Activated CD4-positive, alpha-beta T cell treated with anti-CD3 and anti-CD28 coated beads, Interleukin-2, amount 50 U/mL, for 48 hours (primary cell): Measurements from ENCODE around the gene MSGN1.
"Not testable (repeated sequence)": the region's sequence is repeated elsewhere in the genome, so short reads cannot be mapped to it uniquely, and the experiment has no call there.

ENCODE experiments used
- DNase-seq, 2 experiments: peaks; one replicate each; pipeline ENCODE4 v3.0.0-alpha.2; 2020

Gene MSGN1

DNA sequence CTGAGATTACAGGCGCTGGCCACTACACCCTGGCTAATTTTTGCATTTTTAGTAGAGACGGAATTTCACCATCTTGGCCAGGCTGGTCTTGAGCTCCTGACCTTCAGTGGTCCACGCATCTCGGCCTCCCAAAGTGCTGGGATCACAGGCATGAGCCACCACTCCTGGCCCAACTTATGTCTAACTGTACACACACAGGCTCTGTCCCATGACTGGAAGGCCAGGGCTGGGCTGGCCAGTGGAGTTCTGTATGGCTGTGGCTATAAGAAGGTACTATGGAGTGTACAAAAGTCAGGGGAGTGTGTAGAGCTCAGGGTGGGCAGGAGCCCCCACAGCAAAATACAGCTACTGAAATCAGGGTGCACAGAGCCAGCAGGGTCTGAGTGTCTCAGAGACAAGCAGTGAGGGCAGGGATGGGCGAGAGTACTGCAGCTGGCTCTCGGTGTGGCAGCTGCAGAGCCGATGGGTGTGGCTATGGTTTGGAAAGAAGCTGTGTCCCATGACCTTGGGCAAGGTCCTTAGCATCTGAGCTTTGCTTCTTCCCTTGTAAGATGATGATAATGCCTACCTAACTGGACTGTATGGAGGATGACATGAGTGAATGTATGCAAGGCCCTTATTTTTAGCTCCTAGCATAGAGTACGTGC lies 10.4 kb upstream of the MSGN1 start:
- no peak for DNase-seq

DNA sequence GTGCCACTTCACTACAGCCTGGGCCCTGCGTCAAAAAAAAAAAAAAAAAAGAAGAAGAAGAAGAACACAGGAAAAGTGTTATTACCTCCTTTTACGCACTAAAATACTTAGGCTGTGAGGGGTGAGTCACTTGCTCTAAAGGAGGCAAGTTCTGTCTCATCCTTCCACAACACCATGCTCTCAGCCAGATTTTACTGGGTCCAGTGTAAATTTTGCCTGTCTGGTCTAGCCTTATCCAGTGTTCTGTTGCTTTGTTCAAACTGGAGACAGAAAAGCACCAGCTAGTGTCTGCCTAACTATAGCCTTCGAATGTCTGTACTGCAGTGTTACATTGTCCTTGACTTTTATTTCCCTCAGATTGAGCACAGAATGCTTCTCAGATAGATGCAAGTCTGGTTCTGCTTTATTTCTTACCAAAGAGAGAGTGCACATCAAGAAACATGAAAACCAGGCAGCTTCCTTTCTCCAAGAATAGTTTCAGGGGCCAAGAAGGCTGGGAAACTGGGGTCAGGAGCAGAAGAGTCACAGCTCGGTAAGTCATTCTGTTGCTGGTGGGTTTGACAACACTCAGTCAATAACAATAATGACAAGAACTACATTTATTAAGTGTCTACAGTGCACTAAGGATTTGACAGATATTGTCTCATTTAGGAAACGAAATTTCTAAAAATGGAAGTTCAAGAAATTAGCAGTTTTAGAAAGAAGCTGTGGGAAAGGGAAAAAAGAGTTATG lies 3.1 kb upstream of the MSGN1 start:
- no peak for DNase-seq

DNA sequence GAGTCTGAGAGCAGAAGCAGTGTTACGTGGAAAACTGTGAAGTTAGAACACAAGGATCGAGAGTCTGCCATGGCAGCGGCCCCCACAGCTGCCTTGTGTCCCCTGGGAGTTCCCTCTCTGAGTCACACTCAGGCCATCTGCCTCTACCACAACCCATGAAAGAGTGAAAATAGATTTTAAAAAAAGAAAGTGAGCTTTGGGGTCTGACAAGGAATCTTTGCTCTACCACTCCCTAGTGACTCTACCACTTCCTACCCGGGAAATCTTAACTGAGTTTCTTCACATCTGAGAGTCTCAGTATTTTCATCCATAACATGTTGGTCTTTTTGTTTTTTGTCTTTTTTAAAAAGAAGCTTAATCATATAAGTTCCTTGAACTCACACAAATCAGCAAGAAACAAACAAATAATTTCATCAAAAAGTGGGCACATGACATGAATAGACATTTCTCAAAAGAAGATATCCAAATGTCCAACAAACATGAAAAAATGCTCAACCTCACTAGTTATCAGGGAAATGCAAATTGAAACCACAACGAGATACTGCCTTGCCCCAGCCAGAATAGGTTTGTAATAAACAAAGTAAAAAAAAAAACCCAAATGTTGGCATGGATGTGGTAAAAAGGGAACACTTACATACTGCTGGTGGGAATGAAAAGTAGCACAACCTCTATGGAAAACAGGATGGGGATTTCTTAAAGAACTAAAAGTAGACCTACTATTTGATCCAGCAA lies 2.4 kb upstream of the MSGN1 start:
- DNase-seq: no peak

DNA sequence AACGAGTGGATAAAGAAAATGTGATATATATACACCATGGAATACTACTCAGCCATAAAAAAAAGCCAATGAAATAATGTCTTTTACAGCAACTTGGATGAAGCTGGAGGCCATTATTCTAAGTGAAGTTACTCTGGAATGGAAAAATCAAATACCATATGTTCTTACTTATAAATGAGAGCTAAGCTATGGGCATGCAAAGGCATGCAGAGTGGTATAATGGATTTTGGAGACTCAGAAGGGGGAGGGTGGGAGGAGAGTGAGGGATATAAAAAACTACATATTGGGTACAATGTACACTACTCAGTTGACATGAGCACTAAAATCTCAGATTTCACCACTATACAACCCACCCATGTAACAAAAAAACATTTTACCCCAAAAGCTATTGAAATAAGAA lies 1.7 kb upstream of the MSGN1 start:
- DNase-seq: no peak

DNA sequence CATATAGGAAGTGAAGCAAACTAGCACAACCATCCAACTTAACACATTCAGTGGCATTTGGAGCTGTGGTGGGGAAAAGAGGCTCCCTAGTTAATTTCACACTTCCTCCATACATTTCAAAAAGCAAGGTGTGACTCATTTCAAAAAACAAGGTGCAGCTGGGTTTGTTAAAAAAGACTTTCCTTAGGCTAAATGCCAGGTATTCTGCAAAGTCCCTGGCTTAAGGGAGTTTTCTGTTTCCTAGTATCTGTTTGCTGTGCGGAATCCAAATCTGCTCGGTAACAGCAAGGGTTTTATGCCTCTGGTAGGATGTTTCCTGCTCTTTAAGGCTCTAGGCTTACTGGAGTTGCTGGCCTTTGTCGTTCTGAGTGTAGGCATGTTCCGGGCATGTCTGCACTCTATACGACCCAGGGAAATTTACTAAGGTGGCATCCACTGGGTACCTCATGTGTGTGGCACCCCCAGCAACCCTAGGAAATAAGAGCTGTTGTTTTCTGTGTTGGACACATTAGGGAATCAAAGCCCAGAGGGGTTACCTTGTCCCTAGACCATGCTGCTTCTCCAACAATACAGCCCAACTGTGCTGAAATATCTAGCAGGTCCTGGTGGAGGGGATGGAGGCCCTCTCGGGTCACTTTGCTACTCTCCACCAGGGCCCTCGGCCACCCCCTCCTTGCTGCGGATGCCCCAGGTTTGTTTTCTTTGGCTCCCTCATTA lies 634 bp upstream of the MSGN1 start:
- no peak for DNase-seq

DNA sequence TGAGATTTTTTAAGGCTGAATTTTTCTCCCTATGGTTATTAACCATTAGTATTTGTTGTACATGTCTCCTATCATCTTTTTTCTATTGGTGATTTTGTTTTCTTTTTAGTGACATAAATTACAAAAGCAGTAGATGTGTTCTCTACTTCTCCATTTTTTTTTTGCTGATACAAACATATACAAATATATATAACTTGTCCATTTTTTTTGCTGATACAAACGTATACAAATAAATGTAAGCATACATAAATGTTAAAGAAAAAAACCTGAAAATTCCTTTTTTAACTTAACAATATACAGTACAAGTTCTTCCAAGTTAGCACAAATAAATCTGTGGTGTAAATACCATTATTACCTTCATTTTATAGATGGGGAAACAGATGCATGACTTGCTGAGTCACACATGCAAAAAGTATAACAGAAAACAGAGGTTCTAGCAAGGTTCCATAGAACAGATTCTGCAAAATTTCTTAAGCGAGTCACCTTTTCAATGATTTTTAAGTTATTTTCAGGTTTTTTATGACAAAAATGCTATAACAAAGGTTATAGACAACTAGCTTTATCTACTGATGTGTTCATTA lies 2.1 kb downstream of the MSGN1 start:
- DNase-seq: no peak

DNA sequence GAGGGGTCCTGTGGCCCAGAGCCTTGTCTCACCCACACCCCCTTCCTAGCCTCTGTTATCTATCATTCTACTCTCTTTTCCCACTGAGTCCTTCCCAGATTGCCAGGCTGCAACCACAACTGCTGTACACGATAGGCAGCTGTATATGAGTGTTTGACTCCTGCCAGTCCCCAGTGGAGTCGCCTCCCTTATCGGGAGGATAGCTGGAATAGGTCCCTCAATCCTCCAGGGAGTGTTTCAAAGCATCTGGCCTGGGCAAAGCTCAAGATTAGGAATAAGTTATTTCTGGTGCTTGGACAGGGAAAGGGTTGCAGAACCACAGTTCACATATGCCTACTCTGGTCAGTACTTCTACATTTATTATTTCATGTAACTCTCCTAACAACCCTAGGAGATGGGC lies 4.8 kb downstream of the MSGN1 start:
- DNase-seq: no peak

DNA sequence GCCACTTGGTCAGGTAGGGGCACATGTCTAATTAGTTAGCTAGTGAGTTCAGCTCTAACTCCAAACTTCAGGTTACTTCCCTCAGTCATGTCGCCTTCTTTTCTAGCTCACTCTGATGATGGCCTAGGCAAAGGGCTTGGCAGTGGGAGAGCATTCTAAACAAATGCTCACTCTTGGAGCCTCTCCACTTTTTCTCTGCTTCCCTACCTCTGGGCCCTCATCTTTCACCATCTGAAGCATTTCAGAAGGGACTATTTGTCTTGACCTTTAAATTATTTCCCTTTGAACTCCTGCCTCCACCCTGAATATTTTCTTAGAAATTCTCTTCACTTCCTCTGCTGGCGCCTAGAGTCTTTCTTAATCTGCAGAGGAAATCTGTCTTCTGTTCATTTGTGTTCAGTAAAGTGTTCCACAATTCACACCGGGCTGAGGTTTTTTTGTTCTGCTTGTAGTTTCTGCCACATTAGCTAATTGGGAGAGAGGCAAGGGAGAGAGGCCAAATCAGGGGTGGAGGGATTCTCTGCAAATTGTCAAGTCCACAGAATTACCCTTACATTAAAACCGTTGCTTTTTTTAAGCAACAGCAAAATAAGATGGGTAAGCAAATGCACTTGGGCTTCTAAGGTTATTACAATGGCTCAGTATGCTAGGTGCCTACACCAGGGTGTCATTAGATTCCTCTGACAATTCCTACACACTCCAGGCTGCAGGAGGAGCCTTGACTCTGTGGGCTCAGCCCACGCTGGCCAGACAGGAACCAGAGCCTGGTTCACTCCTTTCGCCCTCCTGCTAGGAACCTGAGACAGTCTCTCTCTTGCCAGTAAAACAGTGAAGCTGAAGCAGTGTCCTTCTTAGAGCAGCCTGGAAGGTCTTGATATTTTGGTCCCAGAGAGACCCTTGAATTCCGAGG lies 5.5 kb downstream of the MSGN1 start:
- DNase-seq: no peak

DNA sequence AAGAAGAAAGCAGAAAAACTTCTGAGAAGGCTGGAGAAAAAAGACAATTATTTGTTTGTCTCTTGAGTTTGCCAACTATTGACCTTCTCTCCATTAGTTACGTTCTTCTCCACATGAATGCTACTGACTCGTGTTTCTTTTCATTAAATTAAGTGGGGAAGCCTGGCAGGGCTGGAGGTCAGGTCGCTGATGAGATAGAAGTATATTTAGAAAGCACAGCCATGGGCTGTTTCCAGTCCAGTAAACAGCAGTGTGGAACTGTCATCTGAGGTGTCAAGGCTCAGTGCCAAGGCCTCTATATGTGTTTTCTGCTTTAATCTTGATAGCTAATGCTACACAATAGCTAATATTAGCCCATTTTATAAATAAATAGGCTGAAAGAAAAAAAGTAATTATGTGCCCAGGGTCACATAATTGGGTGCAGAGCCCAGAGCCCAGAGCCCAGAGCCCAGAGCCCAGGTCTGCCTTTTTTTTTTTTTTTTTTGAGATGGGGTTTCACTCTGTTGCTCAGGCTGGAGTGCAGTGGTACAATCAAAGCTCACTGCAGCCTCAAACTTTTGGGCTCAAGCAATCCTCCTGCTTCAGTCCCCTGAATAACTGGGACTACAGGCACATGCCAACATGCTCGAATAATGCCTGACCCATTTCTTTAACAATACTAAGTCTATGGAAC lies 6.3 kb downstream of the MSGN1 start:
- no peak for DNase-seq

DNA sequence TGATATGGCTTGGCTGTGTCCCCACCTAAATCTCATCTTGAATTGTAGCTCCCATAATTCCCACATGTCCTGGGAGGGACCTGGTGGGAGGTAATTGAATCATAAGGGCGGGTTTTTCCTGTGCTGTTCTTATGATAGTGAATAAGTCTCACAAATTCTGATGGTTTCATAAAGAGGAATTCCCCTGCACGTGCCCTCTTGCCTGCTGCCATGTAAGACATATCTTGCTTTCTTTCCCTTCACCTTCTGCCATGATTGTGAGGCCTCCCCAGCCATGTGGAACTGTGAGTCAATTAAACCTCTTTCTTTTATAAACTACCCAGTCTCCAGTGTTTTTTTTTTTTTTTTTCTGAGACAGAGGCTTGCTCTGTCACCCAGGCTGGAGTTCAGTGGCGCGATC lies 7.4 kb downstream of the MSGN1 start:
- DNase-seq: not testable (repeated sequence)

DNA sequence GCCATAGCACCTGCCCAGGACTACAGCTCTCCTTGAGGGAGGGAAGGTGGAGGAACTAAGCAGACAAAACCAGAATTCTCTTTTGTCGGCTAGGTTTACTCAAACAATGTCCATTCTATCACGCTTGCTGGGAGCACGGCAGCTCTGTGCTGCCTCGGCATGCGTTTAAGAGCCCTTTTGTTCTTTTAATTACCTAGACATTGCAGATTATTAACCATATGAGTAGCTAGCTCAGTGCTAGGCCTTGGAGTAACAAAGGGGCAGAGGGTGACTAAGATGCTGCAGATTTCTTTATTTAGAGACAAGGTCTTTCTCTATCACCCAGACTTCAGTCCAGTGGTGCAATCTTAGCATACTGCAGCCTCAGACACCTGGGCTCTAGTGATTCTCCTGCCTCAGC lies 11.1 kb downstream of the MSGN1 start:
- no peak for DNase-seq

DNA sequence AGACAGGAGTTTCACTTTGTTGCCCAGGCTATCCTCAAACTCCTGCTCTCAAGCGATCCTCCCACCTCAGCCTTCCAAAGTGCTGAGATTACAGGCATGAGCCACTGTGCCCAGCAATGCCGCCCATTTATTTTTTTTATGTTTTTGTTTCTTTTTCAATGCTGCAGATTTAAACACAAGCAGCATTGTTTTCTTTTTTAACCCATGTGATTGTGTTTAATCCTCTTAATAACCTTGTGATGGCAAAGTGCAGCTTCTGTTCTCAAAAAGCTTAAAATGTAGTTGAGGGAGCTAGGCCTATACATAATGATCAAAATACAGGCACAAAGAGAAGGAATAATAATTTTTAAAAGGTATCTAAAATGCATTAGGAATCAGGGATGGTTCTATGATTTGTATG lies 11.5 kb downstream of the MSGN1 start:
- no peak for DNase-seq

DNA sequence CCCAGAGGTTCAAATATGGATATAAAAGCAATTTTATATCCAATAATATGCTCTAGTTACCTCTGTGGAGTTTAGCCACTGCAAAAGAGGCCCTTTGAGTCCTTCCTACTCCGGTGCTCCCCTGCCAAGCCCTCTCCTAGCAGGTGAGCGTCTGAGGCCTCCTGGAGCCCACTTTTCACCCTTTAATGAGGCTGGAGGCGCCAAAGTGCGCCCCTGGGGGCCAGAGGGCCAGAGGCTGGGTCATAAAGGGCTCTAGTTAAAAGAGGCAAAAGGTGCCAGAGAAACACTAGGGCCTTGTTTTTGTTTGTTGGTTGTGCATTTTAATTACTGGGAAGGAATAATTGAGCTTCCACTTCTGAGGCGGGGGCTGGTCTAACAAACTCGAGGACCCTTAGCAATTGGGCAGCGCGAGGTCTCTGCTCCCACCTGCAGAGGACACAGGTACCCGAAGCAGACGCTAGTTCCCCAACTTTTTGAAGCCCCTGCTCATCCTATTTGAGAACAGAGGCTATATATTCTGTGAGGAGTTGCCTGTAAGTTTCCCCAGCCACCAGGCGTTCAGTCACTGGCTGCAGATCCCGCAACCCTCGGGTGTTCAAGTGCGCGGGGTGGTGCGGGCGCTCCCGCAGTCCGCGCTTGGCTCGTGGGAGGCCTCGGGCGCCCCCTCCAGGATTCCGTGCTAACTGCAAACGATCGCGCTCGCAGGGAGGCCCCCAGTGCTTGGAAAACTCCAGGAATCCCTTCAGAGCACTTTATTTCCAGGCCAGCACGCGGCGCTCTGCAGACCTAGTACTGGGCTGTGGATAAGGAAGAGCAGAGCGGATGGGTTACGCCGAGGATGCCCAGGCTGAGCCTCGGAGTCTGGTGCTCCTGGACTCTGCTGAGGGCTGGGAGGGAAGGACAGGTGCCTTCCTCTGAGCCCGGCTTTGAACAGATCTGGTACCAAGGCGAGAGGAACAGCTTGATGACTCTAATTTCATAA lies 14.1 kb downstream of the MSGN1 start:
- peak; percentile 55 to 66 for DNase-seq

DNA sequence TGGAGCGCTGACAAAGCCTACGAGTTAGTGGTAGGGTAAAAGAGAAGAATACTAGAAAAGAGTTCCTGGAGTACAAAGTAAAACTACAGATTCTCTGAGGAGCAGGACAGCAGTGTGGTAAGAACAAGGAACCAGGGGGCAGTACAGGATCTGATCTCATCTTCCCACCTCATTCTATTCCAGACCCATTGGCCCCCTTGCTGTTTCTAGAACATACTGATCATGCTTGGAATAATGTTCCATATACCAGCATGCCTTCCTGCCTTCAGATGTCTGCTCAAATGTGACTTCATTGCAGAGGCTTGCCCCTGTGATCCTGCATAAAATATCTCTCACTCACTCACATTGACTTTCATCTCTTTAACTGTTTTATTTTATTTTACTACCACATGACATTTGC lies 19.3 kb downstream of the MSGN1 start:
- no peak for DNase-seq

DNA sequence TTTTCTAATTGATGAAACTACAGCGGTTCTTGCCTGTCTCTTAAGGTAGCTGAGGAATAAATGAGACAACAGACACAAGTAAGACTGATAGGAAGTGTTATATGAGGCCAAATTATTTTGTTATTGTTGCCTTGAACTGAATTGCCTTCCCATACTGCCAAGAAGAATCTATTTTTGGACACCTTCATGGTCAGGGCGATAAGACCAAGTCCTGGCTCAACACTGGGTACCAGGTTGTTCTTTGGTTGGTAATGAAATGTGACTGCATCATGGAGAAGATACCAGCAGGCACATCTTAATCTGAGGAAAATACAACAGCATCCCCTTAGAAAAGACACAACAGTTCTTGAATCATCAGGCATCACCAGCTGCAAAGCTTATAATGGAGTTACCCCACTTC lies 23.7 kb downstream of the MSGN1 start:
- DNase-seq: no peak

DNA sequence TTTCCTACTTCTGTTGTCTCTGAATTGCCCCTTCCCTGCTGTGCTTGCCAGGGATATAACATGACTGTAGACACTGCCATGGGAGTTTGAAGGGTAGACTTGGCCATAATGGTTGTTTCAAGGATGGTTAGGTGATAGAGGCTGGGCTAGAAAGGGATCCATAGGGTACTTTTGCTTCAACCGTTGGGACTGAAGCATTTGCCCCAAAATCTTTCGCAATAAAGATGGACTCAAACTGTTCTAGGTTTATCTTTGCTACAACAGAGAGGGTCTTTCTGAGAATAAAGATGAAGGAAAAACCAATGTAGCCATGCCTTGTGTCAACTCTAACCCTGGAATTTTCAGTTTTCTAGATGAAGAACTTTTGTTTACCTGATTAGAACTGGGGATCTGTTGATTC lies 27.2 kb downstream of the MSGN1 start:
- no peak for DNase-seq

DNA sequence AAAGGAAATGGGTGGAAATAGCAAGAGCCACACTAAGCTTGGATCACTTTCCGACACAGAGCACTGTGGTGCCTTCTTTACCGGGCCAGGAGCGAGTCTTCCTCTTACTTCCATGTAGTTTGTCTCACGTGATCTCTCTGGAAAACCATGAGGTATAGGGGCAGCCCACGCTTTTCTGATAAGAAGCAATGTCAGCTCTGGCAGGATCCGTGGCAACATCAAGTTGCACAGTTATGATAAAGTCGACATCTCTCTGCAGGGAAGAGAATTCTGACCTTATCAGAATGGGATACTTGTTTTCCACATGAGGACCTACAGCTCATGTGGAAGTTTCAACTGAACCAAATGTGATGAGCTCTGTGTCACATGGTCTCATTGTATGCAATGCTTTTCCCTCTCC lies 29.5 kb downstream of the MSGN1 start:
- no peak for DNase-seq

DNA sequence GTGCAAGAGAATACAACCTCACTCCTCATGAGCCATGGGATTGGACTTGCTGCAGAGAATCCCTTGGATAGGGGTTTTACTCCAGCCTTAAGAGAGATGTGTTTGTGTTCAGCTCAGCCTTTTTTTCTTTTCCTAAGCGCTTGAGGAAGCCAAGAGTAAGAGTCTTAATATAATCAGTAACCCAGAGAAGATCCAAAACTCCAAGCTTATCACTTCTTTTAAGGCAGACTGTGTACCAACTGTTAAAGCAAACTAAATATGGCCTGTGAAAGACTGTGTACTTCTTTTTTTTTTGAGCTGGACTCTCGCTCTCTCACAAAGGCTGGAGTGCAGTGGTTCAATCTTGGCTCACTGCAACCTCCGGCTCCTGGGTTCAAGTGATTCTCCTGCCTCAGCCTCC lies 30.4 kb downstream of the MSGN1 start:
- no peak for DNase-seq

DNA sequence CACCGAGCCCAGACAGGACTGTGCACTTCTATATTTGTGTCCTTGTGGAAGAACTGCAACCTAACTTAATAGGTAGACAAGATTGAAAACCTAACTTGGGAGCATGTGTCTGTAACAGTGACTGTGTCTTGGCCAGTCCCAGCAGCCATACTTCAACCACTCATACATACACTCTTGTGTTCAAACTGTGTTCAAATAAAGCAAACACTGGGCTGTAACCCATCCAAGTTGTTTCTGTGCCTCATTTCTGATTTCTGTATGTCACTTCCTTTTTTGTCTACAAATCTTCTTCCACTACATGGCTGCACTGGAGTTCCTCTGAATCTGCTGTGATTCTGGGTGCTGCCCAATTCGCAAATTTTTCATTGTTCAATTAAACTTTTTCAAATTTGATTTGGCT lies 31.0 kb downstream of the MSGN1 start:
- DNase-seq: no peak

DNA sequence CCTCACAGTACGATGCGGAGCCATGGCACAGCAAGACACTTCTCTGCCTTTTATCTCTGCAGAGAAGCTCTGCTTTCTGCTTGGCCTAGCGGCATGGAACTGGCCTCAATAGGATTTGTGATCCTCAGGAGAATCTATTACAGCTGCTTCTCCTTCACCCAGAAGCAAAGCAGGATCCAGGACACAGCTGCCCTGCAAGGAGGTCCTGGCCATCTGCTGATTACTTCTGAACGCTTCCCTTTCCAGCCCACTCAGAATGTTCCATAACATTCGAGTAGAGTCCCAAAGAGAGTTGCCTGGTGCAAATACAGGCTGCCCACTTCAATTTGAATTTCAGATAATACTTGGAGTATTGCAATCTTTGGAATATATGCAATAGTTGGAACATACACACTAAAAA lies 33.0 kb downstream of the MSGN1 start:
- no peak for DNase-seq
